SK-N-MC (cell line): ENCODE measurements around the gene NRBP1.

Experiments used
- DNase-seq: peaks from one replicate; pipeline ENCODE4 v3.0.0-alpha.2; 2011; ENCODE audit warnings: low read depth, low spot score
- H3K27ac ChIP-seq: fragments of 200-600 bp; sonication (generic); 2 replicates; pipeline ENCODE4 v1.5.1; 2016; ENCODE audit warnings: mixed run types
- H3K36me3 ChIP-seq: fragments of 200-600 bp; sonication (generic); 2 replicates; pipeline ENCODE4 v1.6.1; 2017; ENCODE audit warnings: antibody characterized with exemption, low read length, mixed read lengths; ENCODE audit not compliant: insufficient read depth
- H3K4me3 ChIP-seq: fragments of 200-600 bp; sonication (generic); 2 replicates; pipeline ENCODE4 v1.5.1; 2016
- H3K9ac ChIP-seq: fragments of 200-600 bp; sonication (generic); 2 replicates; pipeline ENCODE4 v1.8.0; 2017; ENCODE audit warnings: mixed run types, mixed read lengths; ENCODE audit not compliant: insufficient read length
- H3K9me3 ChIP-seq: fragments of 200-600 bp; sonication (generic); 2 replicates; pipeline ENCODE4 v1.6.1; 2017; ENCODE audit warnings: low read depth, mild to moderate bottlenecking, antibody characterized with exemption, low read length, moderate library complexity, mixed read lengths
- EZH2 ChIP-seq: fragments of 200-600 bp; sonication (generic); IDR thresholded peaks from one replicate; pipeline ENCODE4 v1.6.1; 2017; ENCODE audit warnings: antibody characterized with exemption
- FOXP2 ChIP-seq: optimal IDR thresholded peaks from 2 replicates; pipeline ENCODE3; 2011; ENCODE audit warnings: mild to moderate bottlenecking, moderate library complexity; ENCODE audit not compliant: insufficient read depth; ENCODE audit errors: extremely low read length, control extremely low read depth
- POLR2AphosphoS5 ChIP-seq: IDR thresholded peaks from 2 replicates; pipeline ENCODE4 v1.6.1; 2012; ENCODE audit warnings: mild to moderate bottlenecking, low read depth, low read length, borderline replicate concordance

NRBP1 gene

DNA sequence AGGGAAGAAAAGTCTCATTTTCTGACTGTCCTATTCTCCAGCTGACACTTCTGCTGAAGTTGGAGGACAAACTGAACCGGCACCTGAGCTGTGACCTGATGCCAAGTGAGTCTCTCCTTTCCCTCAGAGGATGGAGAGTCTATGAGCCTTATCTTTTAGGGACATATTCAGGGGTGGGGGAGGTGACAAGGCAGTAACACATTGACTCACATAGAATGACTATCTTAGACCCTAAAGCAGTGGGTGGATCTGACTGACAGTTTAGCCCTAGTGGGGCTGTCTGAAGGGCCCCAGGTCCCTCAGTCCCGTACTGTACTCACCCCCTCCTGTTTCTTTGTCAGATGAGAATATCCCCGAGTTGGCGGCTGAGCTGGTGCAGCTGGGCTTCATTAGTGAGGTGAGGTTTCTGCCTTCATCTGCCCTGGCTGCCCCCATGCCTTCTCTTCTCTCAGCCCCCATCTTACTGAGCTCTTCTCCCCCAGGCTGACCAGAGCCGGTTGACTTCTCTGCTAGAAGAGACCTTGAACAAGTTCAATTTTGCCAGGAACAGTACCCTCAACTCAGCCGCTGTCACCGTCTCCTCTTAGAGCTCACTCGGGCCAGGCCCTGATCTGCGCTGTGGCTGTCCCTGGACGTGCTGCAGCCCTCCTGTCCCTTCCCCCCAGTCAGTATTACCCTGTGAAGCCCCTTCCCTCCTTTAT lies 12.9 kb downstream of the NRBP1 start:
- Histone ChIP-seq H3K9ac (no peak overlapping the region), H3K27ac (no peak overlapping the region), H3K4me3 (no peak overlapping the region), H3K9me3 (no peaks in the 10 kb centered on the region), H3K36me3 (peaks cover 50% of the 10 kb centered on the region)
- no peak for DNase-seq
- TF ChIP-seq POLR2AphosphoS5 (no peak; the same call in 1 of the 2 replicates), FOXP2 (no peak), EZH2 (no peak)

DNA sequence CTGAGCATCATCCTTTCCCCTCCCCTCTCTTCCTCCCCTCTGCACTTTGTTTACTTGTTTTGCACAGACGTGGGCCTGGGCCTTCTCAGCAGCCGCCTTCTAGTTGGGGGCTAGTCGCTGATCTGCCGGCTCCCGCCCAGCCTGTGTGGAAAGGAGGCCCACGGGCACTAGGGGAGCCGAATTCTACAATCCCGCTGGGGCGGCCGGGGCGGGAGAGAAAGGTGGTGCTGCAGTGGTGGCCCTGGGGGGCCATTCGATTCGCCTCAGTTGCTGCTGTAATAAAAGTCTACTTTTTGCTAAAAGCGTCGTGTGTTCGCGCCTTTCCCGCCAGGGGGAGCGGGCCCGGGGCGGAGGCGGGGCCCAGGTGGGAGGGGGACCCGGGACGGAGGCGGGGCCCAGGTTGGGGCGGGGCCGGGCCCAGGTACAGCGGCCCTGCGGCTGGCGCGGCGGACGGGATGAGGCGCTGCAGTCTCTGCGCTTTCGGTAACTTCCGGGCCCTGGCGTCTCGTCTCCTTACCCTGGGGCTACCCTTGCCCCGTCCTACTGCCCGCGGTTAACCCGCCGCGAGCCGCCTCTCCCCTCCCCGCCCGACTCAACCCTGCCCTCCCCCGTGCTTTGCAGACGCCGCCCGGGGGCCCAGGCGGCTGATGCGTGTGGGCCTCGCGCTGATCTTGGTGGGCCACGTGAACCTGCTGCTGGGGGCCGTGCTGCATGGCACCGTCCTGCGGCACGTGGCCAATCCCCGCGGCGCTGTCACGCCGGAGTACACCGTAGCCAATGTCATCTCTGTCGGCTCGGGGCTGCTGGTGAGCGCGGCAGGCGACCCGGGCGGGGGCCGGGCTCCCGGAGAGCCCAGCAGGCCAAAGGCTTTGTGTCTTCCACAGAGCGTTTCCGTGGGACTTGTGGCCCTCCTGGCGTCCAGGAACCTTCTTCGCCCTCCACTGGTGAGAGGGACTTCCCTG lies 13.8 kb downstream of the NRBP1 start, which contains the start of gene KRTCAP3:
TSS of gene KRTCAP3 (plus strand) at position 424 of the 962 bp plus-strand sequence. CDS start at position 456, 32 bp downstream.
- no peak for DNase-seq
- no peak for TF ChIP-seq EZH2
- TF ChIP-seq FOXP2, result no peak
- TF ChIP-seq POLR2AphosphoS5, result no peak; the same call in 1 of the 2 replicates
- Histone ChIP-seq H3K27ac (no peak within 1 kb of the TSS), H3K9ac (no peak within 1 kb of the TSS), H3K9me3 (no peaks in the 10 kb centered on the region), H3K4me3 (no peak within 1 kb of the TSS), H3K36me3 (peaks cover 43% of the 10 kb centered on the region)

DNA sequence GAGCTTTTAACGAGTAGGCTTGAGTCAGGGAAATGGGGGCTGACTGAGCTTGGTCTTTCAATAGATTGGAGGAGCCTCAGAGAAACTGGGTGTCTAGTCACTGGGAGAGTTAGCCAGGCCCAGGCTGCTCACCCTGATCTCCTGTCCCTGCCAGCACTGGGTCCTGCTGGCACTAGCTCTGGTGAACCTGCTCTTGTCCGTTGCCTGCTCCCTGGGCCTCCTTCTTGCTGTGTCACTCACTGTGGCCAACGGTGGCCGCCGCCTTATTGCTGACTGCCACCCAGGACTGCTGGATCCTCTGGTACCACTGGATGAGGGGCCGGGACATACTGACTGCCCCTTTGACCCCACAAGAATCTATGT lies 14.5 kb downstream of the NRBP1 start:
- Histone ChIP-seq H3K9ac (no peak overlapping the region), H3K27ac (no peak overlapping the region), H3K36me3 (peaks cover 46% of the 10 kb centered on the region), H3K9me3 (no peaks in the 10 kb centered on the region), H3K4me3 (no peak overlapping the region)
- TF ChIP-seq FOXP2 (no peak), EZH2 (no peak), POLR2AphosphoS5 (no peak; the same call in 1 of the 2 replicates)
- DNase-seq, result no peak

DNA sequence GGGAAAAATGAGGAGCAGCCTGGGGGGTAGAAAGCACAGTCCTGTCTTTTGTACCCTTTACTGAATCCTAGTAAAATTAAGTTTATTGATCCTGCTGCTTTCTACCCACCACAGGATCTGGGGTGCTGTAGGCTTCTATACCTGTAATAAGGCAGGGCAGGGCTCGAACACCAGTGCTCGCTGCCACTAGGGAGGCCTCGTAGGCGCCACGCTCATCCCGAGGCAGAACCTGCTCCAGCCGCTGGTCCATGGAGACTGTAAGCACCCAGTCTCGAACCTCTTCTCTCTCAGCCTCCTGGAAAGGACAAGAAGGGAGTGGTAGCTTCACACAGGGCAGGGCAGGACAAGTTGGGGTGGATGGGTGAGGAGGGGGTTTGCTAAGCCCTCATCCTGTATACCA lies 16.7 kb downstream of the NRBP1 start:
- no peak overlapping the region for H3K27ac ChIP-seq

GRCh38 chr2:27445615-27446014 lies 17.2 kb downstream of the NRBP1 start:
- H3K9ac ChIP-seq, result no peak overlapping the region
- H3K9me3 ChIP-seq, result no peaks in the 10 kb centered on the region
- H3K36me3 ChIP-seq, result peaks cover 44% of the 10 kb centered on the region
- H3K4me3 ChIP-seq, result no peak overlapping the region
- H3K27ac ChIP-seq, result no peak overlapping the region
- DNase-seq, result no peak
- TF ChIP-seq POLR2AphosphoS5 (no peak), EZH2 (no peak)

More for the DNA sequence above, 16.7 kb downstream of the NRBP1 start:
- TF ChIP-seq EZH2 (no peak), FOXP2 (no peak), POLR2AphosphoS5 (no peak)
- no peak for DNase-seq
- H3K4me3 ChIP-seq, result no peak overlapping the region
- no peak overlapping the region for H3K9ac ChIP-seq
- H3K36me3 ChIP-seq, result peaks cover 47% of the 10 kb centered on the region
- H3K9me3 ChIP-seq, result no peaks in the 10 kb centered on the region

DNA sequence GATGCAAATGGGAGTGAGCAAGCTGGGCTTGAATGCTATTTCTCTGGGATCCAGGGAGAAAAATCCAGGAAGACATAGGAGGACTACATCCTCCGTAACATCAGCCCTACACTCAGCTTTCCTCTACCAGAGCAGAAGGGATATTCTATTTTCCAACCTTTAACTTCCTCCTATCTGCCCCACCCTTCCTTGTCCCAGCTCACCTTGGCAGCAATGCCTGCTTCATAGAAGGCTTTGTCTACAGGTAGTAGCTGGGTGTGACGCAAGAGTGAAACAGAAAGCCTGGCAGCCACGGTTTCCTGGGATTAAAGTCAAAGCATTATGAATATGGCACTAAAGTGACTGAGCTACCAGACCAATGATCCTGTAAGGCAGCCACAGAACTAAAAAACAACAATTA lies 17.6 kb downstream of the NRBP1 start:
- TF ChIP-seq FOXP2 (no peak), POLR2AphosphoS5 (no peak), EZH2 (no peak)
- H3K4me3 ChIP-seq, result no peak overlapping the region
- H3K9ac ChIP-seq, result no peak overlapping the region
- DNase-seq, result no peak
- H3K9me3 ChIP-seq, result no peaks in the 10 kb centered on the region
- H3K36me3 ChIP-seq, result peaks cover 40% of the 10 kb centered on the region; the same call in 1 of the 2 replicates
- H3K27ac ChIP-seq, result no peak overlapping the region

DNA sequence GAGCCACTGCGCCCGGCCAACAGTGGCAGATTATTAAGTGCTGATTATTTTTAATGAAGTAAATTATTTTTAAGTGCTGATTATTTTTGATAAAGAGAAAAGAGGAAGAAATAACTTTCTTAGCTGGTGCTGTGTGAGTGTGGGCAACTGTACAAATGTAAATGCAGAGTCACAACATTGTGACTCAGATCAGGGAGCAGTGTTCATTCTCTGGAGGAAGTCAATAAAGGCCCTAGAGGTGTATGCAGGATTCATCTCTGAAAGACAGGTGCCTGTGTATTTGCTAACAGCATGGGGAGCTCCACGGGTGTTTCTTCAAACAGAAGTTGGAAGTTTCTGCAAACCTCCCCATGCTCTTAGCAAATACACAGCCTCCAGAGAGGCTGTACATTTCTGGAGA lies 19.9 kb downstream of the NRBP1 start:
- no peak overlapping the region for H3K4me3 ChIP-seq
- no peak for TF ChIP-seq FOXP2
- H3K9ac ChIP-seq, result no peak overlapping the region
- H3K9me3 ChIP-seq, result no peaks in the 10 kb centered on the region
- peaks cover 35% of the 10 kb centered on the region; the same call in 1 of the 2 replicates for H3K36me3 ChIP-seq
- no peak overlapping the region for H3K27ac ChIP-seq
- DNase-seq, result no peak

- H3K27ac ChIP-seq, result no peak overlapping the region
- H3K9me3 ChIP-seq, result no peaks in the 10 kb centered on the region
- DNase-seq, result no peak
- TF ChIP-seq FOXP2 (no peak), POLR2AphosphoS5 (no peak), EZH2 (no peak)
- H3K36me3 ChIP-seq, result peaks cover 51% of the 10 kb centered on the region; the same call in 1 of the 2 replicates
- H3K9ac ChIP-seq, result no peak overlapping the region
- no peak overlapping the region for H3K4me3 ChIP-seq
These were observed 22.7 kb downstream of the NRBP1 start for GRCh38 chr2:27451095-27451494.
